ENCODE data around the gene C1orf115. TPM values are rescaled to one million over a fixed set of nuclear protein-coding genes. Genes with fewer than 3 reads are reported as not detected.
A peak's percentile ranks its signal among the peaks of the same experiment; 100 is the strongest.

The C1orf115 gene
- total RNA-seq, 2 experiments from 2014 or later: 0.12 to 0.16 TPM

GRCh38 chr1:220742520-220742919 lies 52.4 kb downstream of the C1orf115 start:
- Mint-ChIP-seq H3K4me1 (no peaks in the 10 kb centered on the region), H3K36me3 (no peaks in the 10 kb centered on the region)
- ATAC-seq: no peak

DNA sequence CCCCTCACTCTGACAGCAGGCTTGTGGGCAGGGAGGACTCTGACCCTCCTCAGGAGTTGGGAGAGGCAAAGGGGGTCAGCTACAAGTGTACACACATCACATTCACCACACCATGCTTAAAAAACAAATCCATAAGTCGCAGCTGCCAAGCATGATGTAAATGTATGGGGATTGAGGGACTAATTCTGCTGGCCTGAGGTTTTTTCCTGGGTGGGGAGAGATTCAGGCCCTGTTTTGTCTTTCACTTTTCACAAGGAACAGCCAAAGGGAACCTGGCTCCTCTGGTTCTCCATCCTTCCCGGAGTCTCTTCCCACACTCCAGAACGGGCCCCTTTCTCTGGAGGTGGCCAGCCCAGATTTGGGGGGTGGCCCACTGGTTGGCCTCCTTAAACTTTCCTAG lies 56.7 kb downstream of the C1orf115 start:
- no peaks in the 10 kb centered on the region for H3K36me3 Mint-ChIP-seq
- no peak for ATAC-seq
- H3K27ac Mint-ChIP-seq: no peak overlapping the region
- peaks cover 4% of the 10 kb centered on the region for H3K4me1 Mint-ChIP-seq
- no peak for DNase-seq
- H3K27me3 Mint-ChIP-seq: peaks cover 59% of the 10 kb centered on the region
- H3K4me3 Mint-ChIP-seq: no peak overlapping the region
- CTCF ChIA-PET: interaction anchor here (2.0 kb wide), 1 partner anchor 14 kb away, joined by 6 read pairs; no protein-coding TSS in a partner anchor
- H3K9me3 Mint-ChIP-seq (ENCODE audit: low read depth): no peaks in the 10 kb centered on the region

More at GRCh38 chr1:220742520-220742919, 52.4 kb downstream of the C1orf115 start:
- Mint-ChIP-seq H3K4me3 (no peak overlapping the region), H3K27me3 (peaks cover 32% of the 10 kb centered on the region), H3K27ac (no peak overlapping the region), H3K9me3 (ENCODE audit: low read depth) (no peaks in the 10 kb centered on the region)
- DNase-seq: no peak
- CTCF ChIA-PET: interaction anchor here (1.9 kb wide), 1 partner anchor 9 kb away, joined by 6 read pairs; no protein-coding TSS in a partner anchor

DNA sequence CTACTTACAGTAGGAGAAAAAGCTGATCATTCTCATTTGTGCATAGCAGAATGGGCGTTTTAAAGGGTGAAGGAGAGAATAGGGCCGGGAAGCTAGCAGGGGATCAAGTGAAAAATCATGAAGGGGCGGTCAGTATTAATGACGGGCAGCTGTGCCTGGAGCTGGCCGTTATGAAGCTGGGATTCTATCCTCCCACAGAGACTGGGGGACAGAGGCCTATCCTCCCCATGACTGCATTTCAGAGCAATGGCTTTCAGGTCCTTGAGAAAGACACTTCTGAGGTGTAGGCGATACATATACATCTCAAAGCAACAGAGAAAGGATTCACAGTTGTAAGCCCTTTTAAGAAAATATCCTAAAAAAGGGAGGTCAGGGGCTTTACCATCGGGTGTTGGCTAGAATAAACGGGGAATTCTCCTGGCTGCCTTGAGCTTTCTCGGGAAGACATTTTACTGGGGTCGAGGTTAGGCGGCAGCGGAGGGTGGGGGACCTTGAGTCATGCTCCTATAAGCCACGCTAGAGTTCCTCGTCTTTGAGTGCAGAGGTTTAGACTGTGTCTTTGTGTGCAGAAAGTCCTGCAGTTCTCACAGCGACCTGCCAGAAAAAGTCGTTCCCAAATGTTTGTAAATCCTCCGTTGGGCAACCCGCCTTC lies 57.4 kb downstream of the C1orf115 start:
- H3K27ac Mint-ChIP-seq: no peak overlapping the region
- no peak overlapping the region for H3K4me3 Mint-ChIP-seq
- H3K27me3 Mint-ChIP-seq: peaks cover 61% of the 10 kb centered on the region
- H3K36me3 Mint-ChIP-seq: no peaks in the 10 kb centered on the region
- ATAC-seq (no peak), DNase-seq (no peak)
- CTCF ChIA-PET: interaction anchor here (2.0 kb wide), 1 partner anchor 14 kb away, joined by 6 read pairs; no protein-coding TSS in a partner anchor
- H3K9me3 Mint-ChIP-seq (ENCODE audit: low read depth): no peaks in the 10 kb centered on the region
- H3K4me1 Mint-ChIP-seq: peaks cover 4% of the 10 kb centered on the region

DNA sequence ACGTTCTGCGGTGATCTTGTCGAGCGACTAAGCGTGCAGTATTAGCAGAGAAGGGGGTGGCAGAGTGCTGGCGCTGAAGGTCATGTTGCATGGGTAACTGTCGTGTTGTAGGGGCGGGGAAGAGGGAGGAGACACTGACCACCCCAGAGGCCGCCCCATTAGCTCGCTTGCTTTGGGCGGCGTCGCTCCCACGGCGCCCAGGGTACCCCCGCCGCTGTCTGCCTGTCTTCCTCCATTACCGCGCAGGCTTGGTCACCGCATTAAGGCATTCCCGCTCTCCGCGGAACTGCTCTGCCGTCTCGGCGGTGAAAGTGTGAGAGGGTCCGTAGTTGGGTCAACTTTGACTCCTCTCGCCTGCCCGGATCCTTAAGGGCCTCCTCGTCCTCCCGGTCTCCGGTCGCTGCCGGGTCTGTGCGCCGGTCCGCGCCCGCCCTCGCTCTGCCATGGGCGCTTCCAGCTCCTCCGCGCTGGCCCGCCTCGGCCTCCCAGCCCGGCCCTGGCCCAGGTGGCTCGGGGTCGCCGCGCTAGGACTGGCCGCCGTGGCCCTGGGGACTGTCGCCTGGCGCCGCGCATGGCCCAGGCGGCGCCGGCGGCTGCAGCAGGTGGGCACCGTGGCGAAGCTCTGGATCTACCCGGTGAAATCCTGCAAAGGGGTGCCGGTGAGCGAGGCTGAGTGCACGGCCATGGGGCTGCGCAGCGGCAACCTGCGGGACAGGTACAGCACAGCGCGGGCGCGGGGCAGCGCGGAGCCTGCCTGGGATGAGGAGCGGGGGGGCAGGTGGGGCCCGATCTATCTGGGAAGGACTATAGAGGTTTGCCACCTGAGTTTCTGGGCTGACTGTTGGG lies 58.1 kb downstream of the C1orf115 start, which contains the start of gene MTARC2:
Gene MTARC2 (plus strand): TSS at position 234 of the 846 bp plus-strand sequence. CDS start 210 bp downstream, at position 444.
- H3K4me1 Mint-ChIP-seq: peaks cover 4% of the 10 kb centered on the region
- H3K9me3 Mint-ChIP-seq (ENCODE audit: low read depth): no peaks in the 10 kb centered on the region
- CTCF ChIA-PET: no interaction called here
- no peak for DNase-seq
- H3K27me3 Mint-ChIP-seq: peaks cover 61% of the 10 kb centered on the region
- peak within 1 kb of the TSS; percentile 38 for H3K4me3 Mint-ChIP-seq
- no peak within 1 kb of the TSS for H3K27ac Mint-ChIP-seq
- H3K36me3 Mint-ChIP-seq: no peaks in the 10 kb centered on the region
- ATAC-seq: peak; percentile 53

Other genes with a start within 250 kb of the C1orf115 start
- not detected for gene MARK1, start 162.2 kb upstream of the C1orf115 start, total RNA-seq
- gene MTARC2, start 58.0 kb downstream of the C1orf115 start, total RNA-seq: not detected
- gene MTARC1, start 96.5 kb downstream of the C1orf115 start, total RNA-seq: not detected
- under 1 TPM in 1 of 2 experiments, not detected in 1; 0.77 TPM for gene HLX, start 189.1 kb downstream of the C1orf115 start, total RNA-seq